ENCODE measurements around the gene RAB11FIP3. TPM values are rescaled to one million over a fixed set of nuclear protein-coding genes. Genes with fewer than 3 reads are reported as not detected.

Gene RAB11FIP3
- total RNA-seq, 1 experiment from 2014 or later: 37.5 TPM

DNA sequence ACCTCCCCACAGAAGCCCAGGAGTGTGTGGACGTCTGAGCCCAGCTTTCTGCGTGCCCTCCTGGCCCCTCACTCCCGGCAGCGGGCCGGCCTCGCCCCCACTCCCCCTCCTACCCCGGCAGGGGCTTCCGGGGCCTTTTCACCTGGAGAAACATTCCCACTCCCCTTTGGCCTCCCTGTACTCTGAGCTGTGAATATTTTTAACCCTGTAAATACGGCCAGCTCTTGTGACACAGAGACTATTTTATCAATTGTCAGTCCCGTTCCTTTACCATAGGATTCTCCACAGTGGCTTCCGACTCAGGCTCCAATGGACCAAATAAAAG is 128.8 kb downstream of the RAB11FIP3 start:
- in situ Hi-C loops (cut with HindIII; ENCODE audit: low pct_unique_long_range_greater_than_20kb, low sequenced_read_pairs): no loop called here
- DNase-seq (ENCODE audit: low read depth): no peak

DNA sequence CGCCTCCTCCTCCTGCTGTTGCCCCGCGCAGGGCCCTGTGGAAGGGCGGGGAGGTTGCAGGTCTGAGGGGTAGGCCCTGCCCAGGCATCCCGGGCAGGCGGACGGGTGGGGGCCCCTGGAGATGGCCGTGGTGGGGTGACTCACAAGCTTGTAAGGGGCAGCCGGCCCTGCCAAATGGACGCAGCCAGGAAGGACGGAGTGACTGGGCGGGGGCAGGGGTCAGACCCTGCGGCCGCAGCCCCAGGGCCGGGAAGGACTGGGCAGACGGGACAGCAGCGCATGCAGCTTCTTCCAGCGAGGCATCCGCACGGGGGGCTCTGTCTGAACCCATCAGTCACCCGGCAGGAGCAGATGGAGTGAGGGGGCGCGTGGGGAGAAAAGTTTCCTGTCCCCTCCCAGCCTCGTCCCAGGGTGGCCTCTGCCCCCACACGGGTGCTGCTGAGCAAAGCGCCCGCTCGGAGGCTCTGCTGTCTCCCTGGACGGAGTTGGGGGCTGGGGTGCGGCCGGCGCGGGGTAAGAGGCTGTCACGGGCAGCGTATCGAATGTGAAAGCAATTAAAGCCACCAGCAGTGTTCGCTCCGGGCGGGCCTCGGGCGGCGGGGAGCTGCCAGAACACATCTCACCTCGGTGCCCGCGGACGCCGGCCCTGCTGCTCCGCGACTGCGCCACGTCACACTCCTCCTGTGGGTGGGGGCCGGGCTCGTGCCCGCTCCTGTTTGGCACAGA is 129.4 kb downstream of the RAB11FIP3 start:
- in situ Hi-C loops (cut with HindIII; ENCODE audit: low pct_unique_long_range_greater_than_20kb, low sequenced_read_pairs): no loop called here
- no peak for DNase-seq (ENCODE audit: low read depth)

DNA sequence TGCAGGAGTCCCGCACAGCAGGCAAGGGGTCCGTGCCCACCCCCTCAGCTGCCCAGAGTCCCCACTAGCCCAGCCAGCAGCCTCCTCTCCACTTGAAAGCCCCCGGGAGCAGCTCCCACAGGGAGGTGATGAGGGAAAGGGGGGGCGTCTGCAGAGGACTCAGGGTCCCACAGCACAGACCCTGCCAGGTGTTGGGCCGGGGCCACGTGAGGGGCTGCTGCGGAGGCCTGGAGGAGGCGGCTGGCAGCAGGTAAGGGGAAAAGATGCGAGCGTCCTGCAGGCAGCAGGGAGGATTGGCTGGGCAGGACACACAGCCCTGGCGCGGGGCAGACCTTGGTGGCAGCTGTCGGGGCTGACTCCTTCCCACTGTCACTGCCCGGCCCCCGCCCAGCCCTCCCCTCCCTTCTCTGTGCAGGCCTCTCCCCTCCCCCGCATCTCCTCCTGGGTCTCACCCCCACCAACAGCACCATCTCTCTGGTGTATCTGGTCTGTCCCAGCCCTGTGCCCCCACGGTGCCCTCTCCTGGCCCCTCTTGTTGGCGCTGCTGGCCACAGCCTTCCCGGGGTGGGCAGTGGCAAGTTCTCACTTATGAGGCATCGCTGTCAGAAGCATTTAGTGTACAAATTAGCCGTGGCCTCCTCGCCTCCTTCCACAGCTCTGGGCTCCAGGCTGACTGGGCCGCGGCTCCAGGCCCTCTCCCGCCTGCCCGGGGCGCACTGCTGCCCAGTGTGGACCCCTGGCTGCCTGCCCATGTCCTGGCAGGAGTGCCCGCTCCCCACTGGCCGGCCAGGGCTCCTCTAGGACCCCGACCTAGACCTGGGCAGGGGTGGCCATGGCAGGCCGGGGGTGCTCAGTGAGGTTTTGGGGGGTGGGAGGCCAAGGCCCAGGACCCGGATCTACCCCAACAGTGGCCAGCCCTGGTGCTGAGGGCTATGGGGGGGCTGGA is 130.4 kb downstream of the RAB11FIP3 start:
- in situ Hi-C loops (cut with HindIII; ENCODE audit: low pct_unique_long_range_greater_than_20kb, low sequenced_read_pairs): no loop called here
- no peak for DNase-seq (ENCODE audit: low read depth)

DNA sequence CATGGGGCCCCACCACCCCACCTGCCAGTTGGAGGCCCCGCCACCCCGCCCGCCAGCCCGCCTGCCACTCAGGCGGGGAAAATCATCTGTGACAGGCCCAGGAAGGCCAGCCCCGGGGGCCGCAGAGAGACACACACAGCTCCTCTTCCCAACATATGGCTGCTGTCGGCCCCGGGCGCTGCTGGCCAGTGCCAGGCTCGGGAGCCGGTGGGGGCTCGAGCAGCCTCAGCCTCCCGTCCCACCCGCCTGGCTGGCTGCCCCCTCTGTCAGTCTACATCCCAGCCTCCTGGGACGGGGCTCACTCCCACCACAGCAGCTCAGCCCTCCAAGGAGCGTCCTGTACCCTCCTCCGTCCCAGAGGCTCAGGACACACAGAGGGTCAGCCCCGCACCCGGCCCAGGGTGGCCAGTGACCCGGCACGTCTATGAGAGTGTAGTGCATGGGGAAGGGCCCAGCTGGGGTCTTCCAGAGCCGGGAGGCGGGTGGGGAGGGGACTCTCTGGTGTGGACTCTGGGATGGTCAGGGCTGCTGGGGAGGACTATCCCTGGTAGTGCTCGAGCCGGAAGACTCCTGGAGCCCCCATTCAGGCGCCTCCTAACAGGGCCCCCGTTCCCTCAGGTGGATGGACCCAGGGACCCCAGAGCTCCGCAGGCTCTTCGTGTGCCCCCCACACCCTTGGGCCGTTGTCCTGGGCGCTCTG is 131.2 kb downstream of the RAB11FIP3 start:
- no peak for DNase-seq (ENCODE audit: low read depth)
- in situ Hi-C loops (cut with HindIII; ENCODE audit: low pct_unique_long_range_greater_than_20kb, low sequenced_read_pairs): no loop called here

DNA sequence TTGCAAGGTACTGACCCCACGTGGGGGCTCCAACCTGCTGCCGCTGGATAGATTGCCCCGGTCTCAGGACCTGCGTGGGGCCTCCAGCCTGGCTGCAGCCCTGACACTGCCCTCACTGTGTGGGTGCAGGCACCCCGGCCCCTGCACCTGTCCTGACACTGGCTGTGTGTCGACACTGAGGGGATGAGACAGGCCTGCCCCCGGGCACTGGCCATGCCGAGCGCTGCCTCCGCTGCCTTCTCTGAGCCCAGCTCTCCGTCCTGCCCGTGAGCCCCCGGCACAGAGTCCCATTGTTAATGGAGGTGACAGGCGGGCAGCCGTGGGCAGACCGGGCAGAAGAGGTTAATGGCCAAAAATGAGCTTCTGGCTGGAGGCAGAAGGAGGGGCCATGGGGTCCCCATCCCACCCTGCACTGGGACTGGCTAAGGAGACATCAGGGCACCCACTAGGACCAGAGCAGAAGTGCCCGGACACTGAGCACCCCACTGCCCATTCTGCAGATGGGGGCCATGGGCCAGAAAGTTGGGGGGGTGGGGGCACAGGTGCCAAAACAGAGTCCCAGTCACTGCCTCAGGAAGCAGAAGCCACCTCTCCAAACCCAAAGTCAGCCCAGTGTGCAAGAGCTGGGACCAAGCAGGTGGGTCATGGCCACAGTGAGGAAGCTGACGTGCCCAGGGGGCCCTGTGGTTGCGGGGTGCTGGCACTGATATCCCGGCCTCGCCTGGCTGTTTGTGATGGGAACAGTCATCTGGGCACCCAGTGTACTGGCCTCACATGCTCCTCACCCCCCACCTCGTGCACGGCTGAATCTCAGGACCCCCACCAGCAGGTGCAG is 132.2 kb downstream of the RAB11FIP3 start:
- no peak for DNase-seq (ENCODE audit: low read depth)
- in situ Hi-C loops (cut with HindIII; ENCODE audit: low pct_unique_long_range_greater_than_20kb, low sequenced_read_pairs): no loop called here

DNA sequence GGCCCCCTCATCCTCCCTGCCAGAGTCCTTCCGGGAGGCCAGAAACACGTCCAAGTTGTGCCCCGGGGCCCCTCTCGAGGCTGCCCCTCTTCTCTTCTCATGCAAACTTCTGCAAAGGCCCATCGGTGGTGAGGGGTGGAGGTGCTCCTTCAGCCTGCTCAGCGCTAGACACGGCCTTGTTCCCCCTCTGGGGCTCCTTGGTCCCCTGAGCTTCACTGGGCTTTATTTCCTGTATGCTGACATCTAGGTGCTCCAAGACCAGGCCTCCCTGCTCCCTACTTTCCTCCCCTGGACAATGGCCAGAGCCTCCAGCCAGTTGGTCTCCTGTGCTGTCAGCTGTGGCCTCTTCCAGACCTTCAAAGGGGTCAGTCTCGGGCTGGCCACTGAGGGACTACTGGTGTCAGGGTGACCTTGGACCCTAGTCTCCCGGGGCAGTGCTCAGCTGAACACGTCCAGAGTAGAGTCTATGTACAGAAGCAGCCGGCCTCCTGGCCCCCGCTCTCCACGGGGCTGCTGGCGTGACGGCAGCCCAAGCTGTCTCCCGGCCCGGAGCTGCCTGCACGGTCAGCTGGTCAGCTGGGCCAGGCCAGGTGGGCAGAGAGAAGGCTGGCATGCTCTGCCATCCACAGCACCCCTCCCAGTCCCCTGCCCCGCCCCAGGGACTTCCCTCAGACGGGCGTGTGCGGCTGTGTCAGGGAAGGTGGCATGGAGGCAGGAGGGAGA is 133.0 kb downstream of the RAB11FIP3 start:
- DNase-seq (ENCODE audit: low read depth): no peak
- in situ Hi-C loops (cut with HindIII; ENCODE audit: low pct_unique_long_range_greater_than_20kb, low sequenced_read_pairs): no loop called here

DNA sequence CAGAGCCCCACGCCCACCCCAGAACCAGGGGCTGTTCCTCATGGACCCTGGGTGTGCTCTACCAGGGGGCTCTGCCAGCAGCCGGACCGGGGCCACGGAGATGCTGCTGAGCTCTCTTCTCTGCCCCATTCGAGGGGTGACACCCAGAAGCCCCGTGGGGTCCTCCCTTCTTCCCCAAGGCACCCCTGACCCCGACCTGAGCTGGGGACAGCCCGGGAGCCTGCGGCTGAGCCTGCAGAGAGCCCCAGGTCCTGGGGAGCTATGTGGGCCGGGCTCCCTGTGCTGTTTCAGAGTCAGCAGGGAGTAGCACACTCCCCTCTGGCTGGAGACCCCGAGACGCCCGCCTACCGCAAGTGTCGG is 133.6 kb downstream of the RAB11FIP3 start:
- no peak for DNase-seq (ENCODE audit: low read depth)
- in situ Hi-C loops (cut with HindIII; ENCODE audit: low pct_unique_long_range_greater_than_20kb, low sequenced_read_pairs): no loop called here

DNA sequence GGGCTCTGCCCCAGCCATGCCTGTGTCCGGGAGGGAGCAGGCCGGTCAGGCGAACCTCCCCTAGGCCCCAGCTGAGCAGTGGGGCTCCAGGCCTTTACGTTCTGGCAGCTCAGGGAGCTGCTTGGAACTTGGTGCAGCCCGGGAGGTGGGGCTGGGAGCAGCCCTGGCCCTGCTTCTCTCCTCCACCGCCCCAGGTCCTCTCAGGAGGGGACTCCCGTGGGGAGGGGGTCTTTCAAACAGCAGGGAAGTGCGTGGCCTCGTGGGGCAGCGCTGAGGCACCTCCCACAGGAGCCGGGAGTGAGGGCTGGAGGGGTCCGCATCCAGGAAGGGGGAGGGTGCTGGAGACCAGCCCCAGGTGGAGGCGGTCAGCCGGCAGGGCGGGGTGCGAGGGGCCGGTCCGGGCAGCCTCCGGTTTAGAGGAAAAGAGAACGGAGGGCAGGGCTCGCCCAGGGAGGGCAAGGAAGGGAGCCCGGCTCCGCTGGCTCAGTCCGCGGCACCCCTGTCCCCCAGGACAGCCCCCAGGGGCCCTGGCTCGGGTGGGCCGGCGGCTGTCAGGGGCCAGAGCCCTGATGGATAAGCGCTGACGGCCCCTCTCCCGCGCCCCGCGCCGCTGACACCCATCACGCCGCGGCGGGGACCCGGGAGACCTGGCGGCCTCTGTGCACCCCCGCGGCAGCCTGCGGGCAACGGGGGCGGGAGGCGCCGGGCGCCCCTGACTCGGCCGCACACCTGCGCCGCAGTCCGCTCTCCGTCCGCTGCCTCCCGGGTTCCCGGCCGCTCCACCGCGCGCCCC is 134.2 kb downstream of the RAB11FIP3 start:
- in situ Hi-C loops (cut with HindIII; ENCODE audit: low pct_unique_long_range_greater_than_20kb, low sequenced_read_pairs): no loop called here

DNA sequence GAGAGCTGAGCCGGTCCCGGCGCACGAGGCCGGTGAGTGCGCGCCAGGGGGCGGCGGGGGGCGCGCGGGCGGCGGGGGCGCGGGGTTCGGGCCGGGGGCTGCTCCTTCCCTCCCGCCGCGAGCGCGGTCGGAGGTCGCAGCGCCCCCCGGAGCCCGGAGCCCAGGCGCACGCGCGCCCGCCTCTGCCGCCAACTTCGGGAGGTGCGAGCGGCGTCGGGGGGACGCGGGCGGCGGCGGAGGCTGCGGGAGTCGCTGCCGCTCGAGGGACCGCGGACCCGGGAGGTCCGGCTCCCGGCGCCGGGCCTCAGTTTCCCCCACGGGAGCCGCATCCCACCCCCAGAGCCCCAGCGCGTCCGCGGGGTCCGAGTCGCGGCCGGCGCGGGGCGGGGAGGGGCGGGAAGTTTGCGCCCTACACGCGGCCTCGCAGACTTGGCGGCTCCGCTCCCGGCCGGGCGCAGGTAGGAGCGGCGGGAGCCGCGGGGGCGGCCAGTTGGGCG is 134.8 kb downstream of the RAB11FIP3 start, which contains the start of gene PRR35:
Gene PRR35, plus strand, starts transcription at position 191 of the 497 bp plus-strand sequence. CDS start 2,901 bp downstream, outside the sequence.
- DNase-seq (ENCODE audit: low read depth): no peak
- in situ Hi-C loops (cut with HindIII; ENCODE audit: low pct_unique_long_range_greater_than_20kb, low sequenced_read_pairs): no loop called here

More for the DNA sequence above, 134.2 kb downstream of the RAB11FIP3 start:
- DNase-seq (ENCODE audit: low read depth): no peak

DNA sequence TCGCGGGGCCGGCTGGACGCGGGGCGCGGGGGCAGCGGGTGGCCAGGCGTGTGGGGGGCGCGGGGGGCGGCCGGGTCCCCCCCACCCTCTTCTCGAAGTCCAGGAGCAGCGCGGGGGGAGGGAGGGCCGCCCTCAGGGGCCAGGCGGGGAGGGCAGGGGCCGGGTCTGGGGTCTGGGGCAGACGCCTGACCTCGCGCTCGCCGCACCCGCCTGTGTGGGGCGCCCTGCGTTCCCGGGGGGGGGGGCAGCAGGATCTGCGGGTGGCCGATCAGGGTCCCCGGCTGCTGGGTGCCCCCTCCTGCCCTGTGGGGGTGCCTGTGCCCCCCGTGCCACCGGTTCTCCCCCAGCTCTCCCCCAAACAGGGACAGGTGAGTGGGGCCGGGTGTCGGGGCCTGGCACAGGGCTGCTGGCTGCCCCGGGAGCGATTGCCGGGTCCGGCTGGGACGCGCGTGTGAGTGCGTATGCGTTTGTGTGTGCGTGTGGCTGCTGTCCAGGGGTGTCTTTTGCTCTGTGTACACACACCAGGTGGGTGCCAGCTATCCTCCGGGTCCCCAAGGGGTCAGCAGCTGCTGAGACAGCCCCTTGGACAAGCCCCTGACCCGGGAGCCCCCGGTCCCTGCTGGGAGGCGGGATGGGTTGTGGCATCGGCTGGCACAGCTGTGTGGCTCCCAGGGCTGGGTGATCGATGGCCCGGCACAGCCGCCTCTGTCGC is 135.4 kb downstream of the RAB11FIP3 start:
- DNase-seq (ENCODE audit: low read depth): no peak
- in situ Hi-C loops (cut with HindIII; ENCODE audit: low pct_unique_long_range_greater_than_20kb, low sequenced_read_pairs): no loop called here

DNA sequence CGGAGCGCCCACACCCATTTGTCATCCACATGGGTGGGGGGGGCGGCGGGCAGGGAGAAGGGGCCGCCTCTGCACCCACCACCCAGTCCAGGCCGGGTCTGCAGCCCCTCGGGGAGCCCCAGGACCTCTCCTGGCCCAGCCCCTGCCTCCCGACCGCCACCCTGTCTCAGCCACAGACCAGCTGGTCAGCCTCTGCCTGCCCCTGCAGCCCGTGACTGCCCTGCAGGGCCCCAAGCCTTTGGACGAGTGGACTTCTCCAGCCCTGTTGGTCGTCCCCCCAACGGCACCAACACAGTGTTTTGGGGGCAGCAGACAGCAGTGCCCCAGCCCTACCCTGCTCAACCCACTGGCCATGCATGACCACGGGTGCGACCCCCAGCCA is 136.0 kb downstream of the RAB11FIP3 start:
- in situ Hi-C loops (cut with HindIII; ENCODE audit: low pct_unique_long_range_greater_than_20kb, low sequenced_read_pairs): no loop called here
- DNase-seq (ENCODE audit: low read depth): no peak

DNA sequence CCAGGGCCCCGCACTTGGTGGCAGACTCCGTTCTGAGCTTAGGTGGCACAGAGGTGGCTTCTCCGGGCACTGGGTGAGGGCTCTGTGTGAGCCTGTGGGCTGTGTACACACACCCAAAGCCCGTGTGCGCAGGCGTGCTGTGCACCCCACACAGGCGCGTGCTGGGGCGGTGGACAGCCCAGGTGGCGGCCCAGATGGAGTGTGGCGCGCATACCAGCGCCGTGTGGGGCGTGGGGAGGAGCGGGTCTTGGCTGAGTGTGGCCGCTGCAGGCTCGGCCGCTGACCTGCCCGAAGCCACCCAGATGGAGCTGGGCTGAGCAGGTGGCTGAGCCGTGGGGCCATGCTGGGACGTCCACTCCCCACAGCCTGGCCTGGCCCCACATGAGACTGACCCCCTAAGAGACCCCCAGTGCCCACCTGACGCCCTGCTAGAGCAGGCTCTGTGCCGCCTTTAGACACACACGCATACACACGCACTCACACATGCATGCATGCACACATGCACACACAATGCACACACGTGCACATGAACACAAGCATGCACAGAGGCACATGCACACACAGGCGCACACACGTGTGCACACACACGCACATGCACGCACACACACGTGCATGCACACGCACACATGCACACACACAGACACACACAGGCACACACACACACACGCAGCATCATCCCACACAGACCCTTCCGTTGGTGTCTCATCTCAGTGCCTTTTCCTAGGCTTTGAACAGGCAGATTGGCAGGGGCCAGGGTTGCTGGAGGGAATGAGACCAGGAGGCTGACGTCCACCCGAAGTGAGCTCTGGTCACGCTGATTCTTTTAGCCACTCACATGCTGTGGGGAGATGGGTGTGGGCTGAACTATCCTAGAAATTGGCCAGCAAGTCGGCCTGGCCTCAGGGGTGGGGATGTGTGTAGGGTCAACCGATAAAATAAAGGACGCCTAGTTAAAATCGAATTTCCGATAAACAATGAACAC is 136.8 kb downstream of the RAB11FIP3 start:
- DNase-seq (ENCODE audit: low read depth): no peak
- in situ Hi-C loops (cut with HindIII; ENCODE audit: low pct_unique_long_range_greater_than_20kb, low sequenced_read_pairs): no loop called here

DNA sequence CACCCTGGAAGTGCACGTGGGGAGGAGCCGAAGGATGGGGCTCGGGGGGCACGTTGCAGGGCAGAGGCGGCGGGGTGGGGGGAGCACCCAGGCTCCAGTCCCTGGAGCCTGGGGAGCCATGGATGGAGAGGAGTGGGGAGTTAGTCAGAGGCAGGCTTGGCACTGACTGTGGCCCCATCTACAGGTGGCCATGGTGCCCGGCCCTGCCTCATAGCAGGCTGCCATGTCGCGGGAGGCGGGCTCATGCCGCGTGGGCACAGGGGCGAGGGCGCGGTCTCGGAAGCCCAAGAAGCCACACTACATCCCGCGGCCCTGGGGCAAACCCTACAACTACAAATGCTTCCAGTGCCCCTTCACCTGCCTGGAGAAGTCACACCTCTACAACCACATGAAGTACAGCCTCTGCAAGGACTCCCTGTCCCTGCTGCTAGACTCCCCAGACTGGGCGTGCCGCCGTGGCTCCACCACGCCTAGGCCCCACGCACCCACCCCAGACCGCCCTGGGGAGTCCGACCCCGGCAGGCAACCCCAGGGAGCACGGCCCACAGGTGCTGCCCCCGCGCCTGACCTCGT is 137.7 kb downstream of the RAB11FIP3 start:
- in situ Hi-C loops (cut with HindIII; ENCODE audit: low pct_unique_long_range_greater_than_20kb, low sequenced_read_pairs): no loop called here

DNA sequence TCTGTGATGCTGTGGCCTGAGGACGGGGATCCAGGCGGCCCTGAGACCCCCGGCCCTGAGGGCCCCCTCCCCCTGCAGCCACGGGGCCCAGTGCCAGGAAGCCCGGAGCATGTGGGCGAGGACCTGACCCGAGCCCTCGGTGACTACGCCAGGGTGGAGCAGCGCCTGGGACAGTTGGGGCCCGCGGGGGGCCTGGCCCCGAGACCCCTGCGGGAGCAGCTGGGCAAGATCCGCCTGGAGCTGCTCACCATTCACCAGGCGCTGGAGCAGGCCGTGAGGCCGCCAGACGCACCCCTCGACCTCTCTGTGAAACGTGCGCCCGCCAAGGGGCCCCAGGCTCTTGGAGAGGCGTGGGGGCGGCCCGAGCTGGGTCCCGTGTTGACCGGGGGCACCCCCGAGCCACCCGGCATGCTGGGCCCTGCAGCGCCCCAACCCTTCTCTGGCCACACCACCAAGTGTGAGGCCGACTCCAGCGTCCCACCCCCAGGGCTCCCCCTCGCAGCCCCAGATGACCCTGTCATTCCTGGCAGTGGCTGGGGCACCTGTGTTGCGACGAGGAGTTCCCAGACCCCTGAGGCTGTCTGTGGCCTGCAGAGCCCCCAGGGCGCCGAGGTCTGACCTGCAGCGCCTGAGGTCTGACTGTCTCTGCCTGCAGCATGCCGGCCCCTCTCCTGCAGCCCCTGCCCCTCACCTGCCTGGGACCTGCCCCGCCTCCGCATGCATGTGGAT is 139.4 kb downstream of the RAB11FIP3 start:
- in situ Hi-C loops (cut with HindIII; ENCODE audit: low pct_unique_long_range_greater_than_20kb, low sequenced_read_pairs): no loop called here
- DNase-seq (ENCODE audit: low read depth): no peak

More for the DNA sequence above, 137.7 kb downstream of the RAB11FIP3 start:
- no peak for DNase-seq (ENCODE audit: low read depth)

Data from Caki2 (cell line).